ENCODE data around the gene ME3.

Gene ME3

DNA sequence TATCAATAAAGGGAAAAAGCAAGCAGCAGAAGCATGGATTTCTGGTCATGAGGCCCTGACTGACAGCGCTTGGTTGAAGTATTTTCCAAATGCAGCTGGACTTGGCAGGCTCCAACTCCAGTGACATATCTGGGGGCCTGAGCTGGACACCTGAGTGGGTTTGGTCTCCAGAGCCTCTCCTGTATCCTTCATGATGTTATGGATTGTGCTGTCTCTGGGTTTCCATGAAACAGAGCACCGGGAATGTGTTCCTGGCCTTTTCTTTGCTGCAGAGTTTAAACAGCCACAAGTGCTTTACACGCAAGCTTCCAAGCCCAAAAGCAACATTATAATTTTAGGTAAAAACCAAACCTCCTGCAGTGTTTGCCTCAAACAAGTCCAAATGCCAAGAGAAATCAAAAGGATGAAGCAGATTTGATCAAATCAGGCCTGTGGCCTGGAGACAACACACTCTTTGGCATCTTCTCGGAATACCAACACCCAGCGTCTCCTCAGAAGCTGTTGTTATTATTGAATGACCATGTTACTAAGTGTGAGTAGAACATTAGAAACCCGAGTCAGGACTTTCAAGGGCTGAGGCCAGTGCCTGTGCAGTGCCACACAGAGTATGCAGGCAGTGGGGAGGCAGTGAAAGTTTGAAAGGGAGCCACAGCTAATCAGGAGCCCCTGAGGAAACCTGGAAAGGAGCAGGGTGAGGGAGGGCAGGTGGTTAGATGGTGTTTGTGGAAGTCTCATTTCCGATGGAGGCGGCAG, 42.0 kb downstream of the ME3 start:
- TF ChIP-seq, protein P1, sequence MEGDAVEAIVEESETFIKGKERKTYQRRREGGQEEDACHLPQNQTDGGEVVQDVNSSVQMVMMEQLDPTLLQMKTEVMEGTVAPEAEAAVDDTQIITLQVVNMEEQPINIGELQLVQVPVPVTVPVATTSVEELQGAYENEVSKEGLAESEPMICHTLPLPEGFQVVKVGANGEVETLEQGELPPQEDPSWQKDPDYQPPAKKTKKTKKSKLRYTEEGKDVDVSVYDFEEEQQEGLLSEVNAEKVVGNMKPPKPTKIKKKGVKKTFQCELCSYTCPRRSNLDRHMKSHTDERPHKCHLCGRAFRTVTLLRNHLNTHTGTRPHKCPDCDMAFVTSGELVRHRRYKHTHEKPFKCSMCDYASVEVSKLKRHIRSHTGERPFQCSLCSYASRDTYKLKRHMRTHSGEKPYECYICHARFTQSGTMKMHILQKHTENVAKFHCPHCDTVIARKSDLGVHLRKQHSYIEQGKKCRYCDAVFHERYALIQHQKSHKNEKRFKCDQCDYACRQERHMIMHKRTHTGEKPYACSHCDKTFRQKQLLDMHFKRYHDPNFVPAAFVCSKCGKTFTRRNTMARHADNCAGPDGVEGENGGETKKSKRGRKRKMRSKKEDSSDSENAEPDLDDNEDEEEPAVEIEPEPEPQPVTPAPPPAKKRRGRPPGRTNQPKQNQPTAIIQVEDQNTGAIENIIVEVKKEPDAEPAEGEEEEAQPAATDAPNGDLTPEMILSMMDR (IDR thresholded peaks at IDR 0.05; ENCODE audit: insufficient read depth, low read length), result no peak
- TF ChIP-seq, protein P2, sequence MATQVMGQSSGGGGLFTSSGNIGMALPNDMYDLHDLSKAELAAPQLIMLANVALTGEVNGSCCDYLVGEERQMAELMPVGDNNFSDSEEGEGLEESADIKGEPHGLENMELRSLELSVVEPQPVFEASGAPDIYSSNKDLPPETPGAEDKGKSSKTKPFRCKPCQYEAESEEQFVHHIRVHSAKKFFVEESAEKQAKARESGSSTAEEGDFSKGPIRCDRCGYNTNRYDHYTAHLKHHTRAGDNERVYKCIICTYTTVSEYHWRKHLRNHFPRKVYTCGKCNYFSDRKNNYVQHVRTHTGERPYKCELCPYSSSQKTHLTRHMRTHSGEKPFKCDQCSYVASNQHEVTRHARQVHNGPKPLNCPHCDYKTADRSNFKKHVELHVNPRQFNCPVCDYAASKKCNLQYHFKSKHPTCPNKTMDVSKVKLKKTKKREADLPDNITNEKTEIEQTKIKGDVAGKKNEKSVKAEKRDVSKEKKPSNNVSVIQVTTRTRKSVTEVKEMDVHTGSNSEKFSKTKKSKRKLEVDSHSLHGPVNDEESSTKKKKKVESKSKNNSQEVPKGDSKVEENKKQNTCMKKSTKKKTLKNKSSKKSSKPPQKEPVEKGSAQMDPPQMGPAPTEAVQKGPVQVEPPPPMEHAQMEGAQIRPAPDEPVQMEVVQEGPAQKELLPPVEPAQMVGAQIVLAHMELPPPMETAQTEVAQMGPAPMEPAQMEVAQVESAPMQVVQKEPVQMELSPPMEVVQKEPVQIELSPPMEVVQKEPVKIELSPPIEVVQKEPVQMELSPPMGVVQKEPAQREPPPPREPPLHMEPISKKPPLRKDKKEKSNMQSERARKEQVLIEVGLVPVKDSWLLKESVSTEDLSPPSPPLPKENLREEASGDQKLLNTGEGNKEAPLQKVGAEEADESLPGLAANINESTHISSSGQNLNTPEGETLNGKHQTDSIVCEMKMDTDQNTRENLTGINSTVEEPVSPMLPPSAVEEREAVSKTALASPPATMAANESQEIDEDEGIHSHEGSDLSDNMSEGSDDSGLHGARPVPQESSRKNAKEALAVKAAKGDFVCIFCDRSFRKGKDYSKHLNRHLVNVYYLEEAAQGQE (IDR thresholded peaks at IDR 0.05; ENCODE audit: insufficient replicate concordance, low read depth), result no peak
- TF ChIP-seq POLR2AphosphoS5 (IDR thresholded peaks at IDR 0.05; ENCODE audit: low read depth) (no peak), SPI1 (IDR thresholded peaks at IDR 0.05; ENCODE audit: borderline replicate concordance, low read depth) (no peak), GABPA (IDR thresholded peaks at IDR 0.05; ENCODE audit: low read depth) (no peak)
- no peak overlapping the region for H3K27ac ChIP-seq (replicated peaks)
- H3K4me3 ChIP-seq (replicated peaks; ENCODE audit: insufficient read depth, low read length), result no peak overlapping the region
- no peaks in the 10 kb centered on the region for H3K27me3 ChIP-seq (ENCODE audit: insufficient read depth, poor library complexity, severe bottlenecking)
- no peak for DNase-seq (ENCODE audit: low read depth in 1 of 2, low spot score in 1 of 2)

DNA sequence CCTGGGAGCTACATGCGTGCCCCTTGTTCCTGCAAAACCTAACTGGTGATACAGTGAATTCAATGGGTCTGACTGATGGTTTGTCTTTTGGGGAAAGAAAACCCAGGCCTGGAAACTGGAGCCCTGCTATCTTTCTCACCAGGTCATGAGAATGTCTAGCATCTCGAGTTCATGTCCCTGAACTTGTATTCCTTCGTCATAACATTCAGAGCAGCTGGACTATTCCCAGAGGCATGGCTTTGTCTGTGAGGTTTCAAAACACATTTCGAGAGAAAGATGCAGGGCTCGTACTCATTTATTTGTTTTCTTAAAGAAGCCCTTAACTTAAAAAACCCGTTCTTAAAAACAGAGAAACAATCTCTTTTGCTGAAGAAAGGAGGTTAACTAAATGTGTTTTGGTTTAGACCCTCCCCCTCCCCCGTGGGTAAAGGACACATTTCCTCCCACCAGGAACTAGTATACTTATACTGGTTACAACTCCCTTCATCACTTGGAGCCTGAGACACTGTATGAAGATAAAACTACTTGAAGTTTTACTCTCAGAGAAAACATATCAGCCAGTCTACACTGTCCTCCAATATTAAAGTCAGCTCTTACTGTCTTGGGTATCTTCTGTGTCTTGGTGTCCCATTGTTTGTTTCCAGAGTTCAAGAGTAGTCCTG, 43.2 kb downstream of the ME3 start:
- no peak overlapping the region for H3K4me3 ChIP-seq (replicated peaks; ENCODE audit: insufficient read depth, low read length)
- H3K27me3 ChIP-seq (ENCODE audit: insufficient read depth, poor library complexity, severe bottlenecking), result no peaks in the 10 kb centered on the region
- no peak for DNase-seq (ENCODE audit: low read depth in 1 of 2, low spot score in 1 of 2)
- no peak overlapping the region for H3K27ac ChIP-seq (replicated peaks)
- TF ChIP-seq, protein P1 (IDR thresholded peaks at IDR 0.05; ENCODE audit: insufficient read depth, low read length), result no peak
- no peak for TF ChIP-seq POLR2AphosphoS5 (IDR thresholded peaks at IDR 0.05; ENCODE audit: low read depth)
- no peak for TF ChIP-seq GABPA (IDR thresholded peaks at IDR 0.05; ENCODE audit: low read depth)
- TF ChIP-seq, protein P2 (IDR thresholded peaks at IDR 0.05; ENCODE audit: insufficient replicate concordance, low read depth), result no peak
- TF ChIP-seq SPI1 (IDR thresholded peaks at IDR 0.05; ENCODE audit: borderline replicate concordance, low read depth), result no peak

DNA sequence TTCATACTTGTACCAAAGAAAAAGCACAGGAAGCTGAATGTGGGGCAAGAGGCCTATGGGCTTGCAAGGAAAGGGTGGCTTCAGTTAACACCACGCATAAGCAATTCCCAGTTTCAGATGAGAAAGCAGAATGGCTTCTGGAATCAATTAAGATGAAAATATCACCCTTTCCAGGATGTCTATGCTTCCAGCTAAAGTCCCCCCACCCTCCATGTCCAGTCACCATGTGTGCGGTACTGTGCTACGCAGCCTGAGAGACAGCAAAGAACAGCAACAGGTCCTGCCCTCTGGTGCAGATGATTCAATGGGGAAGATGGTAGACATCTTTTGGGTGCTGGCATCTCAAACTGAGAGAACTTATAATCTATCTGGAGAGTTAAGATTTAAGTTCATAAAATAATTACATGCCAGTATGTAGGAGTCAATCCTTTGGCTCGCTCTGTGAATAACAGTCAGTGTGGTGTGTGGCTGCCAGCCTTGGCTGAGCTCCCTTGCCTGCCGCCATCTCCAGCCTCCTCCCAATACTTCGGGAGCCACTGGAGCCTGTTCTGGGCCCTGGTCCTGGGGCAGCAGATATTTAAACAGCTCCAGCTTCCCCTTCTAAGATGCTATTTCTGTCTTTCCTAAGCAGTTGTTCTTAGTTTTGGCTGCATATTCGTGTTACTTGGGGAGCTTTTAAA, 44.5 kb downstream of the ME3 start:
- no peak for DNase-seq (ENCODE audit: low read depth in 1 of 2, low spot score in 1 of 2)
- TF ChIP-seq, protein P2 (IDR thresholded peaks at IDR 0.05; ENCODE audit: insufficient replicate concordance, low read depth), result no peak
- TF ChIP-seq, protein P1 (IDR thresholded peaks at IDR 0.05; ENCODE audit: insufficient read depth, low read length), result no peak
- no peak for TF ChIP-seq GABPA (IDR thresholded peaks at IDR 0.05; ENCODE audit: low read depth)
- no peak for TF ChIP-seq POLR2AphosphoS5 (IDR thresholded peaks at IDR 0.05; ENCODE audit: low read depth)
- no peak for TF ChIP-seq SPI1 (IDR thresholded peaks at IDR 0.05; ENCODE audit: borderline replicate concordance, low read depth)
- Histone ChIP-seq H3K27me3 (ENCODE audit: insufficient read depth, poor library complexity, severe bottlenecking) (no peaks in the 10 kb centered on the region), H3K4me3 (replicated peaks; ENCODE audit: insufficient read depth, low read length) (no peak overlapping the region), H3K27ac (replicated peaks) (no peak overlapping the region)

Measured in HL-60 (cell line).